Prostate gland (tissue), 2 donors: ENCODE data around the gene G2E3. TPM values are rescaled to one million over a fixed set of nuclear protein-coding genes. Genes with fewer than 3 reads are reported as not detected.

Source experiments
- DNase-seq: peaks from one replicate; pipeline ENCODE4 v3.0.0-alpha.2; 2019; ENCODE audit warnings: low spot score
- H3K27ac ChIP-seq, 2 donors: fragments of 200-600 bp; sonication (generic); 2 replicates each; pipeline ENCODE4 v1.5.1; 2017 to 2019
- H3K27me3 ChIP-seq: fragments of 200-600 bp; sonication (generic); replicated peaks from 2 replicates; pipeline ENCODE4 v1.5.1; 2019; ENCODE audit not compliant: insufficient read depth
- H3K36me3 ChIP-seq, 2 donors: fragments of 200-600 bp; sonication (generic); 1 replicate in 1 of 2; 2 replicates in 1 of 2; pipeline versions ENCODE4 v1.5.1 to v1.8.1; 2017 to 2019
- H3K4me1 ChIP-seq: fragments of 200-600 bp; sonication (generic); replicated peaks from 2 replicates; pipeline ENCODE4 v1.5.1; 2019
- H3K4me3 ChIP-seq, 2 donors: fragments of 200-600 bp; sonication (generic); 2 replicates each; pipeline ENCODE4 v1.5.1; 2017 to 2019
- H3K9me3 ChIP-seq: fragments of 200-600 bp; sonication (generic); 2 replicates; pipeline ENCODE4 v1.5.1; 2017
- POLR2A ChIP-seq: fragments of 450-650 bp; IDR thresholded peaks from one replicate; pipeline ENCODE4 v1.6.1; 2016; ENCODE audit warnings: antibody characterized with exemption, mild to moderate bottlenecking
- POLR2AphosphoS5 ChIP-seq: sonication (generic); formaldehyde crosslinking; IDR thresholded peaks from one replicate; pipeline ENCODE4 v1.6.1; 2017; ENCODE audit warnings: antibody characterized with exemption
- WGBS: methylation state at CpG from one replicate; pipeline ENCODE4 v1.1.5; 2018; 5-methylcytosine and 5-hydroxymethylcytosine counted together
- intact Hi-C: fragments of 100-400 bp; cut with DNase I; formaldehyde crosslinking; loops from one replicate; pipeline ENCODE4 v1.14.2; 2022
- total RNA-seq, 2 donors: library from RNA; depleted of rRNA; stranded (reverse); fragments of >200 nt; gene quantifications; one replicate each; pipeline ENCODE4 v1.1.0, GENCODE V29; 2016
- TF ChIP-seq, protein P1 (sequence below), 4 experiments: fragments of 200-600 bp in 2 of 4; fragments of 450-650 bp in 2 of 4; sonication (generic) in 2 of 4; IDR thresholded peaks; 1 replicate in 3 of 4; 2 replicates in 1 of 4; pipeline ENCODE4 v1.5.1; 2016 to 2019; ENCODE audit warnings: antibody characterized with exemption in 4 of 4, mild to moderate bottlenecking in 2 of 4, moderate library complexity in 2 of 4

Gene G2E3, protein sequence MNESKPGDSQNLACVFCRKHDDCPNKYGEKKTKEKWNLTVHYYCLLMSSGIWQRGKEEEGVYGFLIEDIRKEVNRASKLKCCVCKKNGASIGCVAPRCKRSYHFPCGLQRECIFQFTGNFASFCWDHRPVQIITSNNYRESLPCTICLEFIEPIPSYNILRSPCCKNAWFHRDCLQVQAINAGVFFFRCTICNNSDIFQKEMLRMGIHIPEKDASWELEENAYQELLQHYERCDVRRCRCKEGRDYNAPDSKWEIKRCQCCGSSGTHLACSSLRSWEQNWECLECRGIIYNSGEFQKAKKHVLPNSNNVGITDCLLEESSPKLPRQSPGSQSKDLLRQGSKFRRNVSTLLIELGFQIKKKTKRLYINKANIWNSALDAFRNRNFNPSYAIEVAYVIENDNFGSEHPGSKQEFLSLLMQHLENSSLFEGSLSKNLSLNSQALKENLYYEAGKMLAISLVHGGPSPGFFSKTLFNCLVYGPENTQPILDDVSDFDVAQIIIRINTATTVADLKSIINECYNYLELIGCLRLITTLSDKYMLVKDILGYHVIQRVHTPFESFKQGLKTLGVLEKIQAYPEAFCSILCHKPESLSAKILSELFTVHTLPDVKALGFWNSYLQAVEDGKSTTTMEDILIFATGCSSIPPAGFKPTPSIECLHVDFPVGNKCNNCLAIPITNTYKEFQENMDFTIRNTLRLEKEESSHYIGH
- 10 to 100 TPM; 10.4 to 11.6 TPM for total RNA-seq

DNA sequence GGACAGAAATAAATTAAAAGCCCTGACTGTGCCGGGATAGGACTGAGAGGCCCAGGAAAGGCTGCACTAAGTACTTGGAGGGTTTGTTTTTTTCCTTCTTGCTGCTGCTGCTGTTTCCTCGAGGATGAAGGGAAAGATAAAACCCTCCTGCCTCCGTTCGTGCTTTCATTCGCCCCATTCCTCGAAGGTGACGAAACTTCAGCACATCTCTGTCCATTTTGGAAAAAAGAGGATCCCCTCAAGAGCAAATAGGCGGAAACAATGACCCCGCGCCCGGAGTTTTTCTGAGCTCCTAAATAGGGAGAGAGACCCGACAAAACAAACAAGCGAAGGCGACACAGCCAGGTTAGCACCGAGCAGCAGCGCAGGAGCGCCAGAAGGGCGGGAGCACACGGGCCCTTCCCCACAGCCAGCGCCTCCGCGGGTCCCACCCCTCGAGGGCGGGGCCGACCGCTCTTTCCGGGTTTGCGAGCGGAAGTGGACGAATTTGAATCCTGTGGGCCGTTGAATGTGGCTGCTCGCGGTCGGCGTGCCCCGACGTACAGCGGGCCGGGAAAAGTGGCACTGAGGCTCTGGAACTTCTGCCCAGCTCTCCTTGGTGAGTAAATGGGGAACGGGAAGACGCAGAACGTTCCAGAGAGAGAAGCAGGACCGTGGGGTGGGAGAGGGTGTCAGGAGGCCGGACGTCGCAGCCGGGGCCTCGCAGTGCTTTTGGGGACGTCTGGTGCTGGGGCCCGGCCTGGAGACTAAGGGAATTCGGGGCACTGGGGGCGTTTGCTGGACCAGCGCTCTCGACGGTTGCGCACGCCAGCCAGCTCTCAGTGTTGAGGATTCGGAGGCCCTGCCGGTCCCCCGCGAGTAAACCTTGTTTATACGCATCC is at the start of gene G2E3:
TSS of gene G2E3 (plus strand) at position 484 of the 881 bp plus-strand sequence. CDS start 21,922 bp downstream, outside the sequence.
- Histone ChIP-seq H3K4me1 (no peaks in the 10 kb centered on the region), H3K4me3 (peak within 1 kb of the TSS; percentile 57 to 83), H3K36me3 (no peaks in the 10 kb centered on the region), H3K27me3 (no peaks in the 10 kb centered on the region), H3K9me3 (no peaks in the 10 kb centered on the region), H3K27ac (peak within 1 kb of the TSS; percentile 81 to 85)
- TF ChIP-seq, protein P1, sequence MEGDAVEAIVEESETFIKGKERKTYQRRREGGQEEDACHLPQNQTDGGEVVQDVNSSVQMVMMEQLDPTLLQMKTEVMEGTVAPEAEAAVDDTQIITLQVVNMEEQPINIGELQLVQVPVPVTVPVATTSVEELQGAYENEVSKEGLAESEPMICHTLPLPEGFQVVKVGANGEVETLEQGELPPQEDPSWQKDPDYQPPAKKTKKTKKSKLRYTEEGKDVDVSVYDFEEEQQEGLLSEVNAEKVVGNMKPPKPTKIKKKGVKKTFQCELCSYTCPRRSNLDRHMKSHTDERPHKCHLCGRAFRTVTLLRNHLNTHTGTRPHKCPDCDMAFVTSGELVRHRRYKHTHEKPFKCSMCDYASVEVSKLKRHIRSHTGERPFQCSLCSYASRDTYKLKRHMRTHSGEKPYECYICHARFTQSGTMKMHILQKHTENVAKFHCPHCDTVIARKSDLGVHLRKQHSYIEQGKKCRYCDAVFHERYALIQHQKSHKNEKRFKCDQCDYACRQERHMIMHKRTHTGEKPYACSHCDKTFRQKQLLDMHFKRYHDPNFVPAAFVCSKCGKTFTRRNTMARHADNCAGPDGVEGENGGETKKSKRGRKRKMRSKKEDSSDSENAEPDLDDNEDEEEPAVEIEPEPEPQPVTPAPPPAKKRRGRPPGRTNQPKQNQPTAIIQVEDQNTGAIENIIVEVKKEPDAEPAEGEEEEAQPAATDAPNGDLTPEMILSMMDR (IDR thresholded peaks at IDR 0.05) = peak in 1 of 4 experiments; percentile 21
- TF ChIP-seq POLR2AphosphoS5 (peak; percentile 90), POLR2A (peak; percentile 91)
- WGBS = under 1% methylated on average over 62 of the region's 62 CpGs
- intact Hi-C loops = no loop called here
- DNase-seq = peak; percentile 86

DNA sequence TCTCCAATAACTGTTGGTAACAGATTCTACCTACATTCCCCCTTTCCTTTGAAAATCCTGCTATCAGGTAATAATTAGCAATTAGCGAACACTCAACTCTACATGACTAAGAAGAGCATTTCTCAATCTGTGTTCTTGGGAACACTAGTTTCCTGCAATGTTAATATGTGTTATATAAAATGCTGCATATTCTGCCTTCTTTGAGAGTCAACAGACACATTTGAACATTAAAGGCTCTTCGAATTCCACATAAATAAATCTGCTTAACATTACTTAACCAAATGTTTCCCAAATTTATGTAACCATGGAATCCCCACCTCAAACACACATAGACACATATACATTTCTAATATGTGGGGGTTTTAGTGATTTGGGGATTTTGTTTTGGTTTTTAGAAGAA is 41.2 kb upstream of the G2E3 start:
- Histone ChIP-seq H3K27me3 (no peaks in the 10 kb centered on the region), H3K9me3 (no peaks in the 10 kb centered on the region), H3K27ac (no peak overlapping the region), H3K4me1 (no peaks in the 10 kb centered on the region), H3K4me3 (no peak overlapping the region), H3K36me3 (no peaks in the 10 kb centered on the region)
- TF ChIP-seq, protein P1 (IDR thresholded peaks at IDR 0.05) = no peak
- TF ChIP-seq POLR2A = no peak
- TF ChIP-seq POLR2AphosphoS5 = no peak
- WGBS = 87% methylated on average over 2 of the region's 2 CpGs
- intact Hi-C loops = no loop called here
- no peak for DNase-seq

DNA sequence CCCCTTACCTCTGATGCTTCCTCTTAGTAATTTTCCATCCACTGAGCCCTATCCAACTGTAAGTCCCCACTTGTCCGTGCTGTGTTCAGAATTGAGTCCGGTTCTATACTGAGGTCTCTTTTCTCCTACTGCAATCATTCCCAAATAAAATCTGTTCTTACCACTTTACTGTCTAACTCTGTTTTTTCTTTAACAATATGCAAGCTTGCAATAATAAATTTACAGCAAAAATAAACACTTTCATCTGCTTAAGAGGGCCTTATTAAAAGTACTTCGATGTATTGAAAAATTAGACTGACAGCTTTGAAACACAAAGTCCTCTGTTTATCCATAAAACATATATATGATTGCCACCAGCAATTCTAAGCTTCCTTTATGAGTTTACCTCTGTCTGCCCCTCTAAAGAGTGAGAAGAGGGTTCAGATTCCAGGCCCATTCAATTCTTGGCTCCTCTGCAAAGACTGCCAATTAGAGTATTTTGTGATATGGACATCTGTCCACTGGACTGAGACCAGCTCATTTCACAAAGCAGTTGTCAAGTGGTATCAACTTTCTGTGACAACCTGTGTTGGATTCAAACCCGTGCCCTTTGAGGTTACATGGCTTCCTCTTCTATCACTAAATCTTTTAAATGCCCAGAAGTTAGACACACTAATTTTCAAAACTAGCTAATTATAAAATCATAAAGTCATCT is 39.9 kb upstream of the G2E3 start:
- Histone ChIP-seq H3K4me1 (no peaks in the 10 kb centered on the region), H3K27me3 (no peaks in the 10 kb centered on the region), H3K4me3 (no peak overlapping the region), H3K36me3 (no peaks in the 10 kb centered on the region), H3K9me3 (no peaks in the 10 kb centered on the region), H3K27ac (no peak overlapping the region)
- intact Hi-C loops = no loop called here
- WGBS = 74% methylated on average over 4 of the region's 4 CpGs
- DNase-seq = no peak
- TF ChIP-seq, protein P1 (IDR thresholded peaks at IDR 0.05) = no peak
- TF ChIP-seq POLR2A (no peak), POLR2AphosphoS5 (no peak)

DNA sequence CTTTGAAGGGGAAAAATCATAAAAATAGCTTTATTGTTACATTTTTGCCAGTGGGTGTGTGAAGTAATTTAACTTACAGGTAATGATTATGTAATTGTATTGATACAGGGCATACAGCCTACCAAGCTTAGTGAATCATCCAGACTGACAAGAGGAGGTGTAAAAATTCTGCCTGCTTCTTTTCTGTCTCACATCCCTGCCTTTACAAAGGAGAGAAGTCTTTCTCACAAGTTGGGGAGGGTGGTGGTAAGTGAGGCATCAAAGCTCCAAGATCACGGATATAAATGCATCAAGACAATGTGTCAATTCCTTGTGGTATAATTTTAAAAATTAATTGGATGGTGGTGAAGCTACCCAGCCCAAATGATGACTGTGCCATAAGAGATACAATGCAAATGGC is 39.0 kb upstream of the G2E3 start:
- H3K4me1 ChIP-seq = no peaks in the 10 kb centered on the region
- intact Hi-C loops = loop anchor here (5.0 kb wide), 1 partner anchor 143 kb away; no protein-coding TSS in a partner anchor
- TF ChIP-seq POLR2AphosphoS5 (no peak), POLR2A (no peak)
- TF ChIP-seq, protein P1 (IDR thresholded peaks at IDR 0.05) = no peak
- H3K27ac ChIP-seq = no peak overlapping the region
- DNase-seq = no peak
- no peaks in the 10 kb centered on the region for H3K36me3 ChIP-seq
- no peak overlapping the region for H3K4me3 ChIP-seq
- 88% methylated on average over 1 of the region's 1 CpG for WGBS
- H3K9me3 ChIP-seq = no peaks in the 10 kb centered on the region
- H3K27me3 ChIP-seq = no peaks in the 10 kb centered on the region
